Suprapubic skin (tissue), 4 donors: Measurements from ENCODE around the gene MTFR1L. TPM values are rescaled to one million over a fixed set of nuclear protein-coding genes. Genes with fewer than 3 reads are reported as not detected.

ENCODE experiments used
- DNase-seq, 2 donors: peaks; one replicate each; pipeline ENCODE4 v3.0.0-alpha.2; 2019; ENCODE audit warnings: low spot score in 2 of 2
- H3K27ac ChIP-seq: fragments of 200-600 bp; sonication (generic); one replicate; pipeline ENCODE4 v1.5.1; 2019
- H3K27me3 ChIP-seq: fragments of 200-600 bp; sonication (generic); one replicate; pipeline ENCODE4 v1.5.1; 2019
- H3K36me3 ChIP-seq: fragments of 200-600 bp; sonication (generic); one replicate; pipeline ENCODE4 v1.5.1; 2019
- H3K4me1 ChIP-seq: fragments of 200-600 bp; sonication (generic); one replicate; pipeline ENCODE4 v1.5.1; 2019
- H3K4me3 ChIP-seq: fragments of 200-600 bp; sonication (generic); one replicate; pipeline ENCODE4 v1.5.1; 2019; ENCODE audit warnings: mild to moderate bottlenecking
- H3K9me3 ChIP-seq: fragments of 200-600 bp; sonication (generic); one replicate; pipeline ENCODE4 v1.5.1; 2019
- EP300 ChIP-seq: sonication (generic); formaldehyde crosslinking; IDR thresholded peaks from one replicate; pipeline ENCODE4 v1.6.1; 2017; ENCODE audit warnings: antibody characterized with exemption
- POLR2A ChIP-seq, 2 donors: fragments of 450-650 bp; IDR thresholded peaks; one replicate each; pipeline ENCODE4 v1.6.1; 2017; ENCODE audit warnings: antibody characterized with exemption in 2 of 2, mild to moderate bottlenecking in 2 of 2, moderate library complexity in 2 of 2
- POLR2AphosphoS5 ChIP-seq, 3 donors: sonication (generic); formaldehyde crosslinking; IDR thresholded peaks; one replicate each; pipeline ENCODE4 v1.6.1; 2017; ENCODE audit warnings: antibody characterized with exemption in 3 of 3
- WGBS: methylation state at CpG from one replicate; pipeline ENCODE4 v1.1.5; 2018; 5-methylcytosine and 5-hydroxymethylcytosine counted together
- total RNA-seq, 4 donors: library from RNA; depleted of rRNA; stranded (reverse); fragments of >200 nt; gene quantifications; one replicate each; pipeline ENCODE4 v1.1.0, GENCODE V29; 2016
- TF ChIP-seq, protein P1 (sequence below), 2 donors: fragments of 200-600 bp in 1 of 2; fragments of 450-650 bp in 1 of 2; sonication (generic) in 1 of 2; IDR thresholded peaks; one replicate each; pipeline ENCODE4 v1.5.1; 2016 to 2019; ENCODE audit warnings: antibody characterized with exemption in 2 of 2, mild to moderate bottlenecking in 1 of 2, moderate library complexity in 1 of 2

The MTFR1L gene
- total RNA-seq, 4 donors from 2014 or later = 35.2 to 79.3 (median 48.1) TPM

DNA sequence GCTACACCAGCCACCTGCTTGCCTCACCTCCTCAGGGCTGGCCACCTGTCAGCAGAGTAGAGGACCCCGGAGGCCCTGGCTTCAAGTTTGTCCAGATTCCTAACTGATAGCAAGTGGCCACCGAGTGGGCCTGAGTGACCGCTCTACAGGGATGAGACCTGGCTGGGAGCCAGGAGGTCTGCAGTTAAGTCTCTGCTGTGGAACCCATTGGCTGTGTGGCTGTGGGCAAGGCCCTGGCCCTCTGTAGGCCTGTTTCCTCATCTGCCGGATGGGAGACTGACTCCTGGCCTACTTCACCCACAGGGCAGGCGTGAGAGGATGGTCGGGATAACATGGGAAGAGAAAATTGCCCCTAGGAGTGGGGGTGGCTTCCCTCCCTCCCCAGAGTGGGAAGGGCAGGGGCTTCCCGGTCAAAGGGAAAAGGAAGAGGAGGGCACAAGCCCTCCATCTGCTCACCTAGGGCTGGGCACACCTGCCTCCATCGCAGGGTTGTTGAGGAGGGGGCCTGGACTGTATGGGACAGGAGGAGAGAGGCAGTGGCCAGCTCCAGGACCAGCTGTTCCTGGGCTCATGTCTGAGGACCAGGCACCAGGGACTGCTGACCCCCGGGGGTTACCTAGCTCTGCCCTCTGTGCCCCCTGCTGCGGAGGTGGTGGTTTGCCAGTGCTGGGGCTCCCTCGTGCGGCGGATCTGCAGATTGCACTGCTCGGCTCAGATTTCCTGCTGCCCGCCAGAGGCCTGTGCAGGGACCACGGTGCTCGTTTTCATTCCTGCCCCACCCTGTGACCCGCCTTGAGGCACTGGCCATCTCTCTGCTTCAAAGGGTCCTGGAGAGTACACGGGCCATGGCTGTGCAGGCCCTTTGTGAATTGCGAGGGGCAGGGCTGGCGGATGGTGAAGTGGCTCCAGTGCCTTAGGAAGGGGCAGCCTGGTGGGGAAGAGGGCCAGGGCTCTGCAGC is 9.1 kb upstream of the MTFR1L start:
- 37% methylated on average over 13 of the region's 21 CpGs for WGBS

DNA sequence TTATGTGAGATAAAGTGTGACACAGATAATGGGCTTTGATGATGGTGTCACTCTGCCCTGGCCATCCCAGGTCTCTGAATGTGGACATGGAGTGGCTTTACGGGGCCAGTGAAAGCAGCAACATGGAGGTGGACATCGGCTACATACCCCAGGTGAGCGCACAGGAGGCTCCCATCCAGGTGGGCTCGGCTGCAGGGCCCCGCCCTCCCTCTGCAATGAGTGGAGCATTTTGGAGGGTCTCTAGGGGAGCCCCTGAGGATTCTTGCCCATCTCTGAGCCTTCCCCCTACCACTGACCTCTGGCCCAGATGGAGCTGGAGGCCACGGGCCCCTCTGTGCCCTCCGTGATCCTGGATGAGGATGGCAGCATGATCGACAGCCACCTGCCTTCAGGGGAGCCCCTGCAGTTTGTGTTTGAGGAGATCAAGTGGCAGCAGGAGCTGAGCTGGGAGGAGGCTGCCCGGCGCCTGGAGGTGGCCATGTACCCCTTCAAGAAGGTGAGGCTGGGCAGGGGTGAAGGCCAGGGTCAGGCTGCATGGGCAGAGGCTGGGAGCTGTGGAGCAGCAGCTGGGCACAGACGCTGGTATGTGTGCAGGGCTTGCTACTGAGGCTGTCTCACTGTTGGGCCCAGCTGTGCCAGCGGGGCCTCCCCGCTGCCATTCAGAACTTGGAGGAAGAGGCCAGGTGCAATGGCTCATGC is 8.2 kb upstream of the MTFR1L start:
- H3K4me1 ChIP-seq = peaks cover 33% of the 10 kb centered on the region
- H3K27me3 ChIP-seq = no peaks in the 10 kb centered on the region
- H3K4me3 ChIP-seq = no peak overlapping the region
- no peak for TF ChIP-seq POLR2AphosphoS5 (IDR thresholded peaks at IDR 0.05)
- no peak for TF ChIP-seq POLR2A (IDR thresholded peaks at IDR 0.05)
- no peak for TF ChIP-seq EP300
- TF ChIP-seq, protein P1, sequence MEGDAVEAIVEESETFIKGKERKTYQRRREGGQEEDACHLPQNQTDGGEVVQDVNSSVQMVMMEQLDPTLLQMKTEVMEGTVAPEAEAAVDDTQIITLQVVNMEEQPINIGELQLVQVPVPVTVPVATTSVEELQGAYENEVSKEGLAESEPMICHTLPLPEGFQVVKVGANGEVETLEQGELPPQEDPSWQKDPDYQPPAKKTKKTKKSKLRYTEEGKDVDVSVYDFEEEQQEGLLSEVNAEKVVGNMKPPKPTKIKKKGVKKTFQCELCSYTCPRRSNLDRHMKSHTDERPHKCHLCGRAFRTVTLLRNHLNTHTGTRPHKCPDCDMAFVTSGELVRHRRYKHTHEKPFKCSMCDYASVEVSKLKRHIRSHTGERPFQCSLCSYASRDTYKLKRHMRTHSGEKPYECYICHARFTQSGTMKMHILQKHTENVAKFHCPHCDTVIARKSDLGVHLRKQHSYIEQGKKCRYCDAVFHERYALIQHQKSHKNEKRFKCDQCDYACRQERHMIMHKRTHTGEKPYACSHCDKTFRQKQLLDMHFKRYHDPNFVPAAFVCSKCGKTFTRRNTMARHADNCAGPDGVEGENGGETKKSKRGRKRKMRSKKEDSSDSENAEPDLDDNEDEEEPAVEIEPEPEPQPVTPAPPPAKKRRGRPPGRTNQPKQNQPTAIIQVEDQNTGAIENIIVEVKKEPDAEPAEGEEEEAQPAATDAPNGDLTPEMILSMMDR (IDR thresholded peaks at IDR 0.05) = no peak
- peak in 1 of 2 donors; percentile 57 for DNase-seq
- peaks cover 79% of the 10 kb centered on the region for H3K36me3 ChIP-seq
- no peaks in the 10 kb centered on the region for H3K9me3 ChIP-seq
- H3K27ac ChIP-seq = no peak overlapping the region
- 96% methylated on average over 8 of the region's 13 CpGs for WGBS

More for the DNA sequence above, 9.1 kb upstream of the MTFR1L start:
- TF ChIP-seq, protein P1 (IDR thresholded peaks at IDR 0.05) = peak; percentile 78 to 93
- no peak for TF ChIP-seq POLR2A (IDR thresholded peaks at IDR 0.05)
- no peak for TF ChIP-seq EP300
- TF ChIP-seq POLR2AphosphoS5 (IDR thresholded peaks at IDR 0.05) = no peak
- no peaks in the 10 kb centered on the region for H3K27me3 ChIP-seq
- DNase-seq = peak in 1 of 2 donors; percentile 82
- H3K9me3 ChIP-seq = no peaks in the 10 kb centered on the region
- peaks cover 42% of the 10 kb centered on the region for H3K4me1 ChIP-seq
- H3K27ac ChIP-seq = no peak overlapping the region
- H3K4me3 ChIP-seq = no peak overlapping the region
- H3K36me3 ChIP-seq = peaks cover 70% of the 10 kb centered on the region

DNA sequence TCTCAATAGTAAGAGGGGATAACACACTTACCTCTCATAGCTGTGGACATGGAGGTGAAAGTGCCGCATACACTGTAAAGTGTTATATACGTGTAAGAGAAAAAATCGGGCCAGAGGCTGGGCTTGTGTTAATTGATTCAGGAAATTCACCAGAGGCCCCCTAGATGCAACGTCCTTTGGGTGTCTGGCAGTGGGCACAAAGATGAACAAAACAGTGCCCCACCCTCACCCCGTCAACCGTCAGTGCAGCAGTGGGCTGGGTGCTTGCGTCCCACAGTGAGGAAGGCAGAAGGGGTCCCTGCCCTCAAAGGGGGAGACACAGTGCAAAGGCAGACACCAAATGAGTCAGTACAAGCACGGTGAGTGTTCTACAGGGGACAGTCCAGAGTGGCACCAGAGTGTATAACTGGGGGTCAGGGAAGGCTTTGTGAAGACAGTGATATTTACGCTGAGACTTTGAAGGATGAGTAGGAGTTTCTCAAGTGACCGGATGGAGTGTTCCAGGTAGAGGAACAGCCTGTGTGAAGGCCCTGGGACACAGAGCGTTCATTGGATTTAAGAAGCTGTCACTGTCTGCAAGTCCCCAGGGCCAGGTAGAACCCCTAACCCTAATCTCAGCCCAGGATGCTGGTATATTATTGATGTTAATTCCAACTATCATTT is 6.6 kb upstream of the MTFR1L start:
- WGBS = 81% methylated on average over 11 of the region's 11 CpGs
- Histone ChIP-seq H3K9me3 (no peaks in the 10 kb centered on the region), H3K27me3 (no peaks in the 10 kb centered on the region), H3K4me1 (peaks cover 28% of the 10 kb centered on the region), H3K4me3 (no peak overlapping the region), H3K27ac (no peak overlapping the region), H3K36me3 (peaks cover 71% of the 10 kb centered on the region)
- DNase-seq = peak in 1 of 2 donors; percentile 50
- TF ChIP-seq POLR2A (IDR thresholded peaks at IDR 0.05) (no peak), POLR2AphosphoS5 (IDR thresholded peaks at IDR 0.05) (no peak), EP300 (no peak)
- TF ChIP-seq, protein P1 (IDR thresholded peaks at IDR 0.05) = no peak

DNA sequence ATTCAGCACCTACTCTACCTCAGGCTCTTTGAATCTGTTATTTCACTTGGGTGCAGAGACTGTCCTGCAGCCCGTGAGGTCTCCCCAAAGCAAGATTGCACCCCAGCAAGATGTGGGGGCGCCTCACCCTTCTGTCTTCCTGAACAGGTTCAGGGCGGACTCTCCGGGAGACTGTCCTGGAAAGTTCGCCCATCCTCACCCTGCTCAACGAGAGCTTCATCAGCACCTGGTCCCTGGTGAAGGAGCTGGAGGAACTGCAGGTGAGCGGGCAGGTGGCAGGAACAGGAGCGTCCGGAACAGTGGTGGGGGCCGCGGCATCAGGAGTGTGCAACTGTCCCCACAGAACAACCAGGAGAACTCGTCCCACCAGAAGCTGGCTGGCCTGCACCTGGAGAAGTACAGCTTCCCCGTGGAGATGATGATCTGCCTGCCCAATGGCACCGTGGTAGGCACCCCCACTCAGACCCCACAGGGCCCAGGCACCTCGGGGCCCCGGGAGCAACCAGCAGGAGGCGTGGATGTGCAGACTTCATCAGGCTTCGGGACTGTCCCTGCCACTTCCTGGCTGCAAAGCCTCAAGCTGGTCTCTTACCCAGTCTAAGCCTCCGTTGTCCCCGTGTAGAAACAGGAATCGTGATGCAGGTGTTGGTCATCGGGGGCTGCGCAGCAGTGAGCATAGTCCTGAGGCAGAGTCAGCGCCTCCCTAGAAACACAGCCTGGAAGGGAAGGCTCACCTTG is 5.9 kb upstream of the MTFR1L start:
- Histone ChIP-seq H3K4me1 (peaks cover 28% of the 10 kb centered on the region), H3K27me3 (no peaks in the 10 kb centered on the region), H3K4me3 (no peak overlapping the region), H3K27ac (no peak overlapping the region), H3K9me3 (no peaks in the 10 kb centered on the region), H3K36me3 (peaks cover 64% of the 10 kb centered on the region)
- peak in 1 of 2 donors; percentile 74 for DNase-seq
- WGBS = 88% methylated on average over 15 of the region's 24 CpGs
- no peak for TF ChIP-seq EP300

DNA sequence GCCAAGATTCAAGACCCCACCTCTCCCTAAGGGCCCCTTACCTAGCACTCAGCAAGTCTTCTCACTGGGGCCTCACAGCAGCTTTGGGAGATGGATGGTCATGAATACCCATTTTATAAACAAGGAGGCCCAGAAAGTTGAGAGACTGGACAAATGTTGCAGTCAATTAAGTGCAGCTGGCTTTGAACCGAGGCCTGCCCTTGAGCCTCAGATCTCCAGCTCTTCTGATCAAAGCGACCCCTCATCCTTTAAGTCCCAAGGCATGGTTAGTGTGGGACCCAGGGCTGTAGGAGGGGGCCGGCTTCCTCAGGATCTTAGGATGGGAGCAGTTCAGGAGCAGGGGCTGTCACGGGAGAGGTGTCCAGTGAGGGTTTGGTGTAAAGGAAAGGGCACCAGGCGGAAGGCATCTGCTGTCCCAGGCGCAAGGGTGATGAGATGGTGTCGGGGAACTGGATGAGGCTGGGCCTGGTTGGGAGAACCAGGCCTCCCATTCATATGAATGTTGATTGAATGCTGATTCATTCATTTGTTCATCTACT is 5.1 kb upstream of the MTFR1L start:
- Histone ChIP-seq H3K27me3 (no peaks in the 10 kb centered on the region), H3K9me3 (no peaks in the 10 kb centered on the region), H3K4me1 (peaks cover 23% of the 10 kb centered on the region), H3K4me3 (no peak overlapping the region), H3K36me3 (peaks cover 57% of the 10 kb centered on the region), H3K27ac (no peak overlapping the region)
- no peak for TF ChIP-seq EP300
- TF ChIP-seq POLR2AphosphoS5 (IDR thresholded peaks at IDR 0.05) = no peak
- TF ChIP-seq POLR2A (IDR thresholded peaks at IDR 0.05) = no peak
- TF ChIP-seq, protein P1 (IDR thresholded peaks at IDR 0.05) = no peak
- peak in 1 of 2 donors; percentile 23 for DNase-seq
- 94% methylated on average over 7 of the region's 7 CpGs for WGBS
